GM12864 (cell line): ENCODE measurements around the gene ERBB3.

Experiments used
- DNase-seq: peaks from one replicate; pipeline ENCODE4 v3.0.0-alpha.2; 2011; ENCODE audit warnings: low read depth
- H3K4me3 ChIP-seq: 2 replicates; pipeline ENCODE4 v1.5.1; 2011; ENCODE audit warnings: mild to moderate bottlenecking, low read depth, low read length, control low read depth
- TF ChIP-seq, protein P1 (sequence below): IDR thresholded peaks from 2 replicates; pipeline ENCODE4 v1.5.1; 2011; ENCODE audit warnings: low read depth, mild to moderate bottlenecking, moderate library complexity, low read length, control low read depth, inconsistent platforms; ENCODE audit errors: missing control alignments

ERBB3 gene

DNA sequence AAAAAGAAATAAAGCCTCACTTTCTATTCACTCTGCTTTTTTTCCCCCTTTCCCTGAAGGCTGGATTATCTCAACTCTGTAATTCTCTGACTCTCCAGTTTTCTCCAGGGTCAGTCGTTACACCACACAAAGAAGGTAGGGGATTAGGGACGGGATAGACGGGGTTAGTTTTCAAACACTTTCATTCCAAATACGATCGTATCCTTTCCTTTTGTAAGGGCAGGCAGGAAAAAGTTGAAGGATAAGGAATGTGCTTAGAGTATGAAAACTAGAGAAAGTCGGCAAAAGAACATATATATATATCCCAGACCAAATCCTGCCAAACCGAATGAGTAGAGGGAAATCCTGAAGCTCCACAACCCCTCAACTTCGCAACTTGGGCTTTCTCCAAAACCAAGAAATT lies 47.5 kb downstream of the ERBB3 start:
- TF ChIP-seq, protein P1, sequence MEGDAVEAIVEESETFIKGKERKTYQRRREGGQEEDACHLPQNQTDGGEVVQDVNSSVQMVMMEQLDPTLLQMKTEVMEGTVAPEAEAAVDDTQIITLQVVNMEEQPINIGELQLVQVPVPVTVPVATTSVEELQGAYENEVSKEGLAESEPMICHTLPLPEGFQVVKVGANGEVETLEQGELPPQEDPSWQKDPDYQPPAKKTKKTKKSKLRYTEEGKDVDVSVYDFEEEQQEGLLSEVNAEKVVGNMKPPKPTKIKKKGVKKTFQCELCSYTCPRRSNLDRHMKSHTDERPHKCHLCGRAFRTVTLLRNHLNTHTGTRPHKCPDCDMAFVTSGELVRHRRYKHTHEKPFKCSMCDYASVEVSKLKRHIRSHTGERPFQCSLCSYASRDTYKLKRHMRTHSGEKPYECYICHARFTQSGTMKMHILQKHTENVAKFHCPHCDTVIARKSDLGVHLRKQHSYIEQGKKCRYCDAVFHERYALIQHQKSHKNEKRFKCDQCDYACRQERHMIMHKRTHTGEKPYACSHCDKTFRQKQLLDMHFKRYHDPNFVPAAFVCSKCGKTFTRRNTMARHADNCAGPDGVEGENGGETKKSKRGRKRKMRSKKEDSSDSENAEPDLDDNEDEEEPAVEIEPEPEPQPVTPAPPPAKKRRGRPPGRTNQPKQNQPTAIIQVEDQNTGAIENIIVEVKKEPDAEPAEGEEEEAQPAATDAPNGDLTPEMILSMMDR, result no peak
- peak overlapping the region; percentile 44 for H3K4me3 ChIP-seq
- DNase-seq, result no peak

DNA sequence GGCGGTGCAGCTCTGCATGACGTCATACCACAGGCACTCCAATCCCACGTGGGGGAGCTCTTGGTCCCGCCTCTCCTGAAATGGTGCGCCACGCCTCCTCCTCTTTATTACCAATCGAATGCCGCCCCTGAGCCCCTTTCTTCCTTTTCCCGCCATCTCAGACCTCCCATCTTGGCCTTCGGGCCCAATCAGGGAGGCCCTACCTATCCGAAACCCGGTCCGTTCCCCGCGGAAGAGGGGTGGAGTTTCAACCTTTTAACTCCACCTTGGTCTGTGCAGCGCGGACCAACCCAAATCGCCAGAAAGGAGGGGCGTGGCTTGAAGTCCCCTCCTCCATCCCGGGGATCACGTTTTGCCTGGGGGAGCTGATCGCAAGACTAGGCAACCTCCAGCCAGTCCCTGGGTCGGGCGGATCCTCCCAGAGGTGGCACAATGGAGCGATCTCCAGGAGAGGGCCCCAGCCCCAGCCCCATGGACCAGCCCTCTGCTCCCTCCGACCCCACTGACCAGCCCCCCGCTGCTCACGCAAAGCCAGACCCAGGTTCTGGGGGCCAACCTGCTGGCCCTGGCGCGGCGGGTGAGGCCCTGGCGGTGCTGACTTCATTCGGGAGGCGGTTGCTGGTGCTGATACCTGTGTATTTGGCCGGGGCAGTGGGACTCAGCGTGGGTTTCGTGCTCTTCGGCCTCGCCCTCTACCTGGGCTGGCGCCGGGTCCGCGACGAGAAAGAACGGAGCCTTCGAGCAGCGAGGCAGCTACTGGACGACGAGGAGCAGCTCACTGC lies 48.1 kb downstream of the ERBB3 start, which contains the start of gene ESYT1:
Gene ESYT1, plus strand, starts transcription at position 380 of the 782 bp plus-strand sequence. Its CDS starts 53 bp downstream, at position 433.
- TF ChIP-seq, protein P1, result no peak
- peak within 1 kb of the TSS; percentile 88 for H3K4me3 ChIP-seq
- DNase-seq, result peak; percentile 99

DNA sequence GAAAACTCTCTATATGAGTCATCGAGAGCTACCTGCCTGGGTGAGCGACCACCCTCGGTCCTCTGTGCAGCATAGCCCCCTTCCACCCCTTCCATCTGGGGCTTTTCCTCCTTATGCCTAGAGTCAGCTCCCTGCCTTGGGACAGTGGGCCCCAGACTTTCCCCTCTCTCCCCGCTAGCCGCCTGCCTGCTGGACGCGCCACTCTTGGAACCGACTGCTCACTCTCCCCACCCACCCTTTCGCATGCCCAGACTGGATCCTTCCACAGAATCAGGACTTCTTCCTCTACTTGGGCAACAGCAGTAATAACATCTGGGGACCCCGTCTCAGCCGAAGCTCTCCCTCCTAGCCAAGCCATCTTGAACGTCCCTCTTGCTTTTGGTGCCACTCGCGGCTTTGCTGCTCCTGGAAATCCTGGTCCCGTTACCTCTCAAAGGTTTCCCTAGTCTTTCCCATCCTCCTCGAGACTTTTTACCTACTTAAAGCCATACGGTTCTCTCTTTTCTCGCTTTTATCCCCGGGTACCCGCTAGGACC lies 48.8 kb downstream of the ERBB3 start:
- no peak for DNase-seq

DNA sequence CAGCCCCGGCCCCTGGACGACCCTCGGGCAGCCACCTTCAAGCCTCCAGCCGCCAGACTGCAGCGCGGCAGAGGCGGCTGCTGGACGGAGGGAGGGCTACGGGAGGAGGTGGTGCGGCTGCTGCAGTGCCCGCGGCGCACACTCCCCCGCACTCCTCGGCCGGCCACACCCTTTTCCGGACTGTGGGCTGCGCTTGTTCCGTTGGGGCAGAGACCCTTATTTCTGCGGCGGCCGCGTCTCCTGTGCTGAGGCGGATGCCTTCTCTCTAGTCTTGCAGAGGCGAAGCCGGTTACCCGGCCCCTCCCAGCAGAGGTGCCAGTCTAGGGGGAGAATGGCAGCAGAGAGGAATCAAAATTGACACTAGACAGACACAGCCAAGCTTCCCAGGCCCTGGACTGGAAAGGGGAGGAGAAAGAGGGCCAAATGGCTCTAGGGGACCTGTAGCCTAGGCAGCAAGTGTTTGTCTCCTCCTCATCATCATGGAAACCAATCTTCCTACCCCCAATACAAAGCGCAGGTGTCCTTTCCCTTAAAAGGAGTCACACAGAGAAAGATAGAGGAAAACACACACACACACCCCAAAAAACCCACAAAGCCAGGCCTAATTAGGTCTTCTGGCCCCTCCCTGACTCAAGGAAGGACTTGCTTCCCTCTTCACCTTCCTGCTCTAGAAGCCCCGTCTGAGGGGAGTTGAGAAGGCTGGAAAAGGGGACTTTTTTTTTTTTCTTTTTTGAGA lies 49.4 kb downstream of the ERBB3 start:
- no peak for DNase-seq
- TF ChIP-seq, protein P1, result no peak
- peak overlapping the region; percentile 88 for H3K4me3 ChIP-seq

More for the DNA sequence above, 48.8 kb downstream of the ERBB3 start:
- H3K4me3 ChIP-seq, result peak overlapping the region; percentile 88
- TF ChIP-seq, protein P1, result no peak

DNA sequence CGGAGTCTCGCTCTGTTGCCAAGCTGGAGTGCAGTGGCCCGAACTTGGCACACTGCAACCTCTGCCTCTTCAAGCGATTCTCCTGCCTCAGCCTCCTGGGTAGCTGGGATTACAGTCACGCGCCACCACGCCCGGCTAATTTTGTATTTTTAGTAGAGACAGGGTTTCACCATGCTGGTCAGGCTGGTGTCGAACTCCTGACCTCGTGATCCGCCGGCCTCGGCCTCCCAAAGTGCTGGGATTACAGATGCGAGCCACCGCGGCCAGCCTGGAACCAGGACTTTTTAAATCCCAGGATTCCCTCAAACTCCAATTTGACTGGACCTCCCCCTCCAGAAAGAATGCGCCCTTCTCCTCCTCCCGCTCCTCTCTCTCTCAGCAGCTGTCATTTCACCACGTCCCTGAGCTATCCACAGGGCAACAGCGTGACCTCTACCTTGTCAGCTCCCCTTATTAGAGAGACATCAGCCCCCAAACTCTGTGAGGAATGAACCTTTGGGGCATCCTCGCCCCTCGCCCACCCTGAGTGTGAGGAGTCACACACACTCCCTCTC lies 50.1 kb downstream of the ERBB3 start:
- DNase-seq, result no peak
- TF ChIP-seq, protein P1, result no peak
- peak overlapping the region; percentile 88; the same call in 1 of the 2 replicates for H3K4me3 ChIP-seq

DNA sequence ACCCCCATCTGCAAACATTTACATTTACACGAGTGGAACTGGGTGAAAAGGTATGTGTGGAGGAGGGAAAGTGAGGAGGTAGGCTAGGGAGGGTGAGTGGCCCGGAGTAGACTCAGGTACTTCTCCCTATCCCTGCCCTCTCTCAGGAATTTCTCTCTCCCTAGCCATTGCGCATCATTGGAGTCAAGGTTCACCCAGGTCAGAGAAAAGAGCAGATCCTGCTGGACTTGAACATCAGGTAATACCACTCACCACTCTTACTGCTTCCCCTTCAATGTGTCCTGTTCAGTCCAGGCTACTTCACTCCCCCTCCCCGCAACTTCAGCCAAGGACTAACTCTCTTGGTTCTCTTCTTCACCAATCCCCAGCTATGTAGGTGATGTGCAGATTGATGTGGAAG lies 50.9 kb downstream of the ERBB3 start:
- TF ChIP-seq, protein P1, result no peak
- H3K4me3 ChIP-seq, result no peak overlapping the region
- no peak for DNase-seq
